AG08396 (cell line): ENCODE measurements around the gene CA10.

Experiments used
- DNase-seq: peaks from one replicate; pipeline ENCODE4 v3.0.0; 2012; ENCODE audit warnings: low spot score, mixed read lengths

CA10 gene

GRCh38 chr17:51643702-51644490 lies 514.6 kb downstream of the CA10 start:
- DNase-seq, result no peak

GRCh38 chr17:51642029-51642428 lies 516.5 kb downstream of the CA10 start:
- no peak for DNase-seq

- DNase-seq, result no peak
Measured at GRCh38 chr17:51640108-51640622, 518.3 kb downstream of the CA10 start.

- DNase-seq, result no peak
Measured at GRCh38 chr17:51638971-51639370, 519.5 kb downstream of the CA10 start.

GRCh38 chr17:51636291-51636690 lies 522.2 kb downstream of the CA10 start:
- no peak for DNase-seq

- DNase-seq, result no peak
Measured at GRCh38 chr17:51630101-51630671, 528.3 kb downstream of the CA10 start.

GRCh38 chr17:51629232-51629631 lies 529.3 kb downstream of the CA10 start:
- no peak for DNase-seq

- no peak for DNase-seq
Measured at GRCh38 chr17:51627779-51628178, 530.7 kb downstream of the CA10 start.

- DNase-seq, result no peak
Measured at GRCh38 chr17:51618476-51618875, 540.0 kb downstream of the CA10 start.

GRCh38 chr17:51617986-51618385 lies 540.5 kb downstream of the CA10 start:
- DNase-seq, result no peak

- no peak for DNase-seq
Measured at GRCh38 chr17:51613255-51613654, 545.3 kb downstream of the CA10 start.

GRCh38 chr17:51612692-51613091 lies 545.8 kb downstream of the CA10 start:
- no peak for DNase-seq

GRCh38 chr17:51611585-51611984 lies 546.9 kb downstream of the CA10 start:
- no peak for DNase-seq

GRCh38 chr17:51610834-51611233 lies 547.7 kb downstream of the CA10 start:
- DNase-seq, result no peak

GRCh38 chr17:51610155-51610554 lies 548.4 kb downstream of the CA10 start:
- no peak for DNase-seq

- DNase-seq, result no peak
Measured at GRCh38 chr17:51608251-51608933, 550.1 kb downstream of the CA10 start.

GRCh38 chr17:51607512-51607911 lies 551.0 kb downstream of the CA10 start:
- no peak for DNase-seq

GRCh38 chr17:51604299-51605020 lies 554.1 kb downstream of the CA10 start:
- DNase-seq, result no peak

GRCh38 chr17:51601622-51602261 lies 556.8 kb downstream of the CA10 start:
- DNase-seq, result no peak

GRCh38 chr17:51598824-51599223 lies 559.7 kb downstream of the CA10 start:
- DNase-seq, result no peak

GRCh38 chr17:51597345-51597744 lies 561.2 kb downstream of the CA10 start:
- no peak for DNase-seq
